A673 (cell line): ENCODE data around the gene STX11. TPM values are rescaled to one million over a fixed set of nuclear protein-coding genes. Genes with fewer than 3 reads are reported as not detected.

Experiments
- BruUV-seq: library from RNA; stranded (reverse); fragments of 400-500 nt; replicated peaks from 2 replicates; lab custom pipeline; 2021; lab: Mats Ljungman, UMichigan
- CTCF ChIA-PET: fragments of 300-600 bp; sonication (Branson Sonifier 250); formaldehyde crosslinking; loops from one replicate; lab custom pipeline; 2022; ENCODE audit warnings: antibody characterized with exemption; lab: Charles Lee
- POLR2A ChIA-PET: fragments of 300-600 bp; sonication (Branson Sonifier 250); formaldehyde crosslinking; loops from one replicate; lab custom pipeline; 2022; ENCODE audit warnings: antibody characterized with exemption; ENCODE audit not compliant: low non-redundant PET; lab: Charles Lee
- DNase-seq: peaks from one replicate; pipeline ENCODE4 v3.0.0-alpha.2; 2015; ENCODE audit warnings: low spot score
- H3K27ac ChIP-seq: fragments of 200-600 bp; sonication (generic); 2 replicates; pipeline ENCODE4 v1.5.1; 2016; ENCODE audit warnings: mixed run types, low read depth, mild to moderate bottlenecking, mixed read lengths, antibody characterized with exemption, low read length; ENCODE audit not compliant: poor library complexity, severe bottlenecking
- H3K27me3 ChIP-seq: fragments of 200-600 bp; sonication (generic); replicated peaks from 2 replicates; pipeline ENCODE4 v1.6.1; 2017; ENCODE audit warnings: mixed run types, low read depth, mild to moderate bottlenecking, mixed read lengths, antibody characterized with exemption, low read length; ENCODE audit not compliant: insufficient read depth, poor library complexity
- H3K36me3 ChIP-seq: fragments of 200-600 bp; sonication (generic); 2 replicates; pipeline ENCODE4 v1.6.1; 2016; ENCODE audit warnings: mixed run types, mild to moderate bottlenecking, mixed read lengths, antibody characterized with exemption, low read length; ENCODE audit not compliant: insufficient read depth, poor library complexity, severe bottlenecking
- H3K4me1 ChIP-seq: fragments of 200-600 bp; sonication (generic); 2 replicates; pipeline ENCODE4 v1.6.1; 2017; ENCODE audit warnings: mixed run types, mild to moderate bottlenecking, mixed read lengths, antibody characterized with exemption, low read length; ENCODE audit not compliant: insufficient read depth, poor library complexity, severe bottlenecking
- H3K4me3 ChIP-seq: fragments of 200-600 bp; sonication (generic); 2 replicates; pipeline ENCODE4 v1.5.1; 2016; ENCODE audit warnings: low read depth, mixed run types, mild to moderate bottlenecking, mixed read lengths, low read length; ENCODE audit not compliant: poor library complexity, severe bottlenecking
- H3K9me3 ChIP-seq: fragments of 200-600 bp; sonication (generic); 2 replicates; pipeline ENCODE4 v1.6.1; 2016; ENCODE audit warnings: mixed run types, low read depth, mild to moderate bottlenecking, mixed read lengths, antibody characterized with exemption, low read length; ENCODE audit not compliant: poor library complexity, severe bottlenecking
- EZH2 ChIP-seq: fragments of 200-600 bp; sonication (generic); IDR thresholded peaks from 2 replicates; pipeline ENCODE4 v1.6.1; 2017; ENCODE audit warnings: borderline replicate concordance, low read depth, mild to moderate bottlenecking, mixed read lengths, antibody characterized with exemption, low read length; ENCODE audit not compliant: poor library complexity, severe bottlenecking
- intact Hi-C: fragments of 100-400 bp; cut with micrococcal nuclease; formaldehyde crosslinking; loops from one replicate; pipeline ENCODE4 v1.10.0; 2022; ENCODE audit not compliant: unreplicated experiment
- total RNA-seq: library from RNA; stranded (reverse); gene quantifications from 2 replicates; pipeline ENCODE4 v1.2.3, GENCODE V29; 2021
- TF ChIP-seq, protein P1 (sequence below): fragments of 300-800, 200-600 bp; sonication (generic); conservative IDR thresholded peaks from 2 replicates; pipeline ENCODE4 v1.5.1; 2017; ENCODE audit warnings: low read depth, mild to moderate bottlenecking, antibody characterized with exemption, low read length, moderate library complexity, mixed read lengths

The STX11 gene
- total RNA-seq, 1 experiment from 2014 or later: 0.30 TPM

DNA sequence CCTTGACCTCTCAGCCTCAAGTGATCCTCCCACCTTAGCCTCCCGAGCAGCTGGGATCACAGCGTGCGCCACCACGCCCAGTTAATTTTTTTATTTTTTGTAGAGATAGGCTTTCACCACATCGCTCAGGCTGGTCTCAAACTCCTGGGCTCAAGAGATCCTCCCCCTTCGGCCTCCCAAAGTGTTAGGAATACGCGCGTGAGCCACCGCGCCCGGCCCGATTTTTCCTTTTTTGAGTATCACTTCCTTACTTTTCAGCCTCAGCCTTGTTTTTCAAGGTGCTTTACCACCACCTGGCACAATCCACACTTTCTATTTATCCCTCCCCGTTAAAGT lies 791 bp upstream of the STX11 start:
- TF ChIP-seq, protein P1, sequence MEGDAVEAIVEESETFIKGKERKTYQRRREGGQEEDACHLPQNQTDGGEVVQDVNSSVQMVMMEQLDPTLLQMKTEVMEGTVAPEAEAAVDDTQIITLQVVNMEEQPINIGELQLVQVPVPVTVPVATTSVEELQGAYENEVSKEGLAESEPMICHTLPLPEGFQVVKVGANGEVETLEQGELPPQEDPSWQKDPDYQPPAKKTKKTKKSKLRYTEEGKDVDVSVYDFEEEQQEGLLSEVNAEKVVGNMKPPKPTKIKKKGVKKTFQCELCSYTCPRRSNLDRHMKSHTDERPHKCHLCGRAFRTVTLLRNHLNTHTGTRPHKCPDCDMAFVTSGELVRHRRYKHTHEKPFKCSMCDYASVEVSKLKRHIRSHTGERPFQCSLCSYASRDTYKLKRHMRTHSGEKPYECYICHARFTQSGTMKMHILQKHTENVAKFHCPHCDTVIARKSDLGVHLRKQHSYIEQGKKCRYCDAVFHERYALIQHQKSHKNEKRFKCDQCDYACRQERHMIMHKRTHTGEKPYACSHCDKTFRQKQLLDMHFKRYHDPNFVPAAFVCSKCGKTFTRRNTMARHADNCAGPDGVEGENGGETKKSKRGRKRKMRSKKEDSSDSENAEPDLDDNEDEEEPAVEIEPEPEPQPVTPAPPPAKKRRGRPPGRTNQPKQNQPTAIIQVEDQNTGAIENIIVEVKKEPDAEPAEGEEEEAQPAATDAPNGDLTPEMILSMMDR: no peak
- no peak for TF ChIP-seq EZH2
- intact Hi-C loops: no loop called here
- BruUV-seq: no TSS peak
- H3K27me3 ChIP-seq: peaks cover 7% of the 10 kb centered on the region
- ChIA-PET CTCF (no interaction called here), POLR2A (no interaction called here)
- no peak overlapping the region for H3K27ac ChIP-seq
- no peak for DNase-seq
- no peaks in the 10 kb centered on the region for H3K9me3 ChIP-seq
- H3K4me3 ChIP-seq: peak overlapping the region; percentile 61
- H3K36me3 ChIP-seq: no peaks in the 10 kb centered on the region
- H3K4me1 ChIP-seq: no peaks in the 10 kb centered on the region

DNA sequence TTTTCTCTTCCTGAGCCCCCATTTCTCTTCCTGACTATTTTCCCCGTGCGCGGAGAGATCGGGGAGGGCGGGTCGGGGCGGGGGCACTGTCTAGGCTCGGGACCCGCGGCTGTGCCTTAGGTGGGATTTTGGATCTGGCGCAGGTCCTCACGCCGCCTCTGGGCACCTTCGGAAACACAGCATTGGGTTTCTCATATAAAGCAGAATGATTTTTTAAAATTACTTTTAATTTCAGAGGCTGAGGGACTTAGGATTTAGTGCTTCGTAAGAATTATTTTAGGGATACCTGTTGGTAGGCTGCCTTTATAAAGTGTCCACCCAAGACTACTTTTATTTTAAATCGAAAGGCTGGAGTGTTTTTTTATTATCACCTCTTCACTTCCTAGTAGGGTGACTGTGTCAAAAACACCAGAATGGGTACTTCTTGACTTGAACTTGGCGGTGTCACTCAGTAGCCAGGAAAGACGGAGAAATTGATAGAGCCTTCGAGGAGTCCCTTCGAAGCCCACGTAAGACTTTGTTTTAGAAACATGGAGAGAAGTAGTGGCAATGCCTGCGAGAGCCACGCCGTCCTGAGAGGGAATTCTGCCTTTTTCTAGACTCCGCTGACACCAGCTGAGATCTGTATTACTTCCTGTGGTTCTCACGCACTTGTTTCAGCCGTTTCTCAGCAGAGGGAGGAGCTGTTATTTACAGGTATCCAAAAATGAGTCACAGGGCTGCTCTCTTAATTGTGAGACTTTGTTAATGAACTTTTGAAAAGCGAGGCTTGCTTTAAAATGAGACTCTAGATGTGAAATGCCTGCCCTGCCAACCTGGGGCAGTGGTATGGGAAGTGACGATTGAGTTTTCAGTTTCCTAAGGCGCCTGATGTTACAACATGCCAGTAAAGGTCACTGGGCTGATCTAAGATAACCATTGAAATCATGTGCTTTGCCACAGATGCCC lies 667 bp downstream of the STX11 start:
- Histone ChIP-seq H3K4me1 (no peaks in the 10 kb centered on the region), H3K4me3 (peak overlapping the region; percentile 61), H3K27me3 (peaks cover 7% of the 10 kb centered on the region), H3K9me3 (no peaks in the 10 kb centered on the region), H3K36me3 (no peaks in the 10 kb centered on the region), H3K27ac (no peak overlapping the region)
- CTCF ChIA-PET: no interaction called here
- TF ChIP-seq, protein P1: peak; percentile 39; the same call in 1 of the 2 replicates
- no peak for TF ChIP-seq EZH2
- no TSS peak for BruUV-seq
- POLR2A ChIA-PET: no interaction called here
- intact Hi-C loops: no loop called here
- DNase-seq: peak; percentile 48

DNA sequence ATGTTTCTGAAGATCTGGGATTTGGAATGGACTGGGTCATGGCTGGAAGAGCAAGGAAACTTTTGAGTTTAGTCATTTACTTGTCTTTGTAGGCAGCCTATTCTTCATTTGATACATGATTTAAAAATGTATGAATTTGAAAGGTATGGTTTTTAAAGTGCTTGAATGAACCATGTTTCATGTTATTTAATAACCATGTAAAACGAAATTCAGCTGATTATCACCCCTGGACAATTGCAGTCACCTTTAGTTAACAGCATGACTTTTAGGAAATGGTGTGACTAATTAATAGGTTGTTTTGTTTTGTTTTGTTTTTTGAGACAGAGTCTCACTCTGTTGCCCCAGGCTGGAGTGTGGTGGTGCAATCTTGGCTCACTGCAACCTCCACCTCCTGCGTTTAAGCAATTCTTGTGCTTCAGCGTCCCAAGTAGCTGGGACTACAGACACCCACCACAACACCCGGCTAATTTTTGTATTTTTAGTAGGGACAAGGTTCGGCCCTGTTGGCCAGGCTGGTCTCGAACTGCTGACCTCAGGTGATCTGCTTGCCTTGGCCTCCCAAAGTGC lies 2.1 kb downstream of the STX11 start:
- no peak for TF ChIP-seq EZH2
- TF ChIP-seq, protein P1: no peak
- H3K36me3 ChIP-seq: no peaks in the 10 kb centered on the region
- H3K4me1 ChIP-seq: no peaks in the 10 kb centered on the region
- ChIA-PET CTCF (no interaction called here), POLR2A (no interaction called here)
- BruUV-seq: no TSS peak
- intact Hi-C loops: no loop called here
- no peak for DNase-seq
- no peak overlapping the region for H3K4me3 ChIP-seq
- no peaks in the 10 kb centered on the region for H3K9me3 ChIP-seq
- peaks cover 7% of the 10 kb centered on the region for H3K27me3 ChIP-seq
- H3K27ac ChIP-seq: no peak overlapping the region
